ENCODE measurements around the gene LRCH4.

Gene LRCH4

GRCh38 chr7:100604976-100605911 lies 19.3 kb upstream of the LRCH4 start:
- no peak for DNase-seq (ENCODE audit: low read depth)

GRCh38 chr7:100604028-100604975 lies 18.4 kb upstream of the LRCH4 start:
- peak; percentile 56 for DNase-seq (ENCODE audit: low read depth)

- DNase-seq (ENCODE audit: low read depth), result no peak
These were observed 17.7 kb upstream of the LRCH4 start for GRCh38 chr7:100603726-100604027.

- no peak for DNase-seq (ENCODE audit: low read depth)
These were observed 17.2 kb upstream of the LRCH4 start for GRCh38 chr7:100602889-100603725.

GRCh38 chr7:100600730-100601038 lies 14.8 kb upstream of the LRCH4 start:
- DNase-seq (ENCODE audit: low read depth), result no peak

- no peak for DNase-seq (ENCODE audit: low read depth)
These were observed 14.2 kb upstream of the LRCH4 start for GRCh38 chr7:100599911-100600729.

- DNase-seq (ENCODE audit: low read depth), result no peak
These were observed 12.5 kb upstream of the LRCH4 start for GRCh38 chr7:100598425-100598824.

- no peak for DNase-seq (ENCODE audit: low read depth)
These were observed 9.3 kb upstream of the LRCH4 start for GRCh38 chr7:100595188-100595587.

- no peak for DNase-seq (ENCODE audit: low read depth)
These were observed 5.7 kb upstream of the LRCH4 start for GRCh38 chr7:100591596-100591995.

- DNase-seq (ENCODE audit: low read depth), result no peak
These were observed 4.3 kb upstream of the LRCH4 start for GRCh38 chr7:100590077-100590737.

- DNase-seq (ENCODE audit: low read depth), result no peak
These were observed 3.5 kb upstream of the LRCH4 start for GRCh38 chr7:100589341-100589947.

GRCh38 chr7:100588438-100588837 lies 2.5 kb upstream of the LRCH4 start:
- no peak for DNase-seq (ENCODE audit: low read depth)

- peak; percentile 99 for DNase-seq (ENCODE audit: low read depth)
These were observed 517 bp upstream of the LRCH4 start, which contains the start of gene FBXO24 for GRCh38 chr7:100586266-100587025. TSS of gene FBXO24 (plus strand) at chr7:100586328. CDS start at chr7:100586626, 298 bp downstream.

GRCh38 chr7:100584683-100585510 lies 1.0 kb downstream of the LRCH4 start:
- no peak for DNase-seq (ENCODE audit: low read depth)

GRCh38 chr7:100584054-100584682 lies 1.8 kb downstream of the LRCH4 start:
- DNase-seq (ENCODE audit: low read depth), result no peak

- peak; percentile 40 for DNase-seq (ENCODE audit: low read depth)
These were observed 2.5 kb downstream of the LRCH4 start for GRCh38 chr7:100583132-100584053.

- DNase-seq (ENCODE audit: low read depth), result no peak
These were observed 3.3 kb downstream of the LRCH4 start for GRCh38 chr7:100582650-100583049.
